ENCODE measurements around the gene PTTG1IP. TPM values are rescaled to one million over a fixed set of nuclear protein-coding genes. Genes with fewer than 3 reads are reported as not detected.
A peak's percentile ranks its signal among the peaks of the same experiment; 100 is the strongest.

The PTTG1IP gene
- total RNA-seq, 4 donors from 2014 or later, result 175 to 328 (median 234) TPM

DNA sequence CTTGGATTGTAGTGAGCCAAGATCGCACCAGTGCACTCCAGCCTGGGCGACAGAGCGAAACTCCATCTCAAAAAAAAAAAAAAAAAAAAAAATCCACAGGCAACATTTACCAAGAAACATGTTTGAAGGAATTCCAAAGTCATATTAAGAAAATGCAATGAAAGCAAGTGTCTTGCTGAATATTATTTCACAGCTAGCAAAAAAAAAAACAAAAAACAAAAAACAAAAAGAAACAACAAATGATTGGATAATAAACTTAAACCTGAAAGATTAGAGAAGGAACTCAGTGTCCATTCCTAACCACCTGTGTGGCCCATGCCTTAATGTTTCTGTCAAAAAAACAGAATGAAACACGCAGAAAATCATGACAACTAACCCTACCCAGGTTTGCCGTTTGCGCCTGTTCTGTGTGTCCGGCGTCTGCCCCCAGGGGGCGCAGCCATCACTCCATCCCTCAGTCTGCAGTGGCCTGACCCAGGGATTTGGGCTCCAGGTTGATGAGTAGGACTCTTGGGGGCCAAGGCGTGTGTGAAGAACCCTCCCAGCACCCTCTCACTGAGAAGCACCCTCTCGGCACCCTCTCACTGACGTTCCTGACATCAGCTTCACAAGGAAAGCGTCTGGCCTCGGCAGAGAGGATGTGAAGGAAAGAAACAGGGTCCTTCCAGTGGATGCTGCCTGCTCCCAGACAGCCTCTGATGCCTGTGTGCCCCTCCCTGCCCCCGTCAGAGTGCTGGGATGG lies 19.2 kb upstream of the PTTG1IP start:
- peak; percentile 49 to 74 for DNase-seq (ENCODE audit: low spot score in 2 of 2)
- TF ChIP-seq EP300 (IDR thresholded peaks at IDR 0.05) (no peak), POLR2A (IDR thresholded peaks at IDR 0.05) (no peak), CTCF (IDR thresholded peaks at IDR 0.05) (peak; percentile 62 to 83 (median 81))

DNA sequence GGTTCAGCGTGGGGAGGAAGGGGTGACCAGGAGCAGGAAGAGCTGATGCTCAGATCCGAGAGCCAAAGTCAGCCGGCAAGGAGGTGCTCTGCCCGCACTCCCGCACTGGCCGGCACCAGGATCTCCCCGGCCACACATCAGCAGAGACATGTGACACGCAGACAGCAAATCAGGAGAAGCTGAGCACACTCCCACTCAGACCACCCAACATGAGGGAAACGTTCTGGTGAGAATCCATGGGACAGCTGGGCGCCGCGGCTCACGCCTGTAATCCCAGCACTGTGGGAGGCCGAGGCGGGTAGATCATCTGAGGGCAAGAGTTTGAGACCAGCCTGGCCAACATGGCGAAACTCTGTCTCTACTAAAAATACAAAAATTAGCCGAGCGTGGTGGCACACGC lies 18.6 kb upstream of the PTTG1IP start:
- 37 to 55% methylated on average over 11 to 19 of the region's 19 CpGs for WGBS, 2 donors
- H3K4me3 ChIP-seq, result no peak overlapping the region
- DNase-seq (ENCODE audit: low spot score in 2 of 2), result no peak
- no peak overlapping the region for H3K27ac ChIP-seq
- H3K36me3 ChIP-seq, result no peaks in the 10 kb centered on the region
- TF ChIP-seq EP300 (IDR thresholded peaks at IDR 0.05) (no peak), CTCF (IDR thresholded peaks at IDR 0.05) (no peak), POLR2A (IDR thresholded peaks at IDR 0.05) (no peak)
- H3K27me3 ChIP-seq, result no peaks in the 10 kb centered on the region
- H3K9me3 ChIP-seq, result no peaks in the 10 kb centered on the region
- no peaks in the 10 kb centered on the region for H3K4me1 ChIP-seq

More for the DNA sequence above, 19.2 kb upstream of the PTTG1IP start:
- WGBS, 2 donors, result 35 to 41% methylated on average over 15 of the region's 15 CpGs
- Histone ChIP-seq H3K4me3 (no peak overlapping the region), H3K27me3 (peaks cover 0 to under 1% of the 10 kb centered on the region in 2 donors), H3K4me1 (no peaks in the 10 kb centered on the region), H3K36me3 (no peaks in the 10 kb centered on the region), H3K27ac (no peak overlapping the region), H3K9me3 (no peaks in the 10 kb centered on the region)

- TF ChIP-seq POLR2A (IDR thresholded peaks at IDR 0.05), result no peak
- no peak for TF ChIP-seq CTCF (IDR thresholded peaks at IDR 0.05)
- no peak for TF ChIP-seq EP300 (IDR thresholded peaks at IDR 0.05)
- Histone ChIP-seq H3K36me3 (no peaks in the 10 kb centered on the region), H3K4me3 (no peak overlapping the region), H3K27ac (no peak overlapping the region), H3K27me3 (no peaks in the 10 kb centered on the region), H3K4me1 (no peaks in the 10 kb centered on the region), H3K9me3 (no peaks in the 10 kb centered on the region)
- no peak for DNase-seq (ENCODE audit: low spot score in 2 of 2)
- WGBS, 2 donors, result 90 to 93% methylated on average over 2 to 15 of the region's 15 CpGs
These were observed 18.1 kb upstream of the PTTG1IP start for GRCh38 chr21:44891631-44892031.

GRCh38 chr21:44890961-44891541 lies 17.6 kb upstream of the PTTG1IP start:
- Histone ChIP-seq H3K27ac (no peak overlapping the region), H3K4me3 (no peak overlapping the region), H3K36me3 (no peaks in the 10 kb centered on the region), H3K9me3 (no peaks in the 10 kb centered on the region), H3K4me1 (no peaks in the 10 kb centered on the region), H3K27me3 (no peaks in the 10 kb centered on the region)
- no peak for TF ChIP-seq POLR2A (IDR thresholded peaks at IDR 0.05)
- 74 to 89% methylated on average over 6 to 7 of the region's 9 CpGs for WGBS, 2 donors
- DNase-seq (ENCODE audit: low spot score in 2 of 2), result no peak

GRCh38 chr21:44890338-44890931 lies 16.9 kb upstream of the PTTG1IP start:
- Histone ChIP-seq H3K4me3 (no peak overlapping the region), H3K4me1 (no peaks in the 10 kb centered on the region), H3K27ac (no peak overlapping the region), H3K36me3 (no peaks in the 10 kb centered on the region), H3K27me3 (no peaks in the 10 kb centered on the region), H3K9me3 (no peaks in the 10 kb centered on the region)
- TF ChIP-seq POLR2A (IDR thresholded peaks at IDR 0.05) (no peak), EP300 (IDR thresholded peaks at IDR 0.05) (no peak), CTCF (IDR thresholded peaks at IDR 0.05) (no peak)
- DNase-seq (ENCODE audit: low spot score in 2 of 2), result no peak
- WGBS, 2 donors, result 67 to 77% methylated on average over 16 to 19 of the region's 24 CpGs

Data from tibial nerve (tissue), 4 donors.